GM13976 (cell line): ENCODE data around the gene EXTL1.
A peak's percentile ranks its signal among the peaks of the same experiment; 100 is the strongest.

Source experiments
- DNase-seq: peaks from one replicate; pipeline ENCODE4 v3.0.0; 2012; ENCODE audit warnings: low spot score
- CTCF ChIP-seq: IDR thresholded peaks from 2 replicates; pipeline ENCODE4 v1.5.1; 2012; ENCODE audit warnings: borderline replicate concordance, mild to moderate bottlenecking; ENCODE audit not compliant: insufficient read depth; ENCODE audit errors: extremely low read depth, missing control alignments, control extremely low read depth
- in situ Hi-C: fragments of 300-500 bp; cut with MboI; formaldehyde crosslinking; loops from one replicate; pipeline ENCODE4 v1.12.0; 2022; ENCODE audit warnings: low sequenced_read_pairs, mixed read lengths, inconsistent platforms; ENCODE audit not compliant: unreplicated experiment

The EXTL1 gene

GRCh38 chr1:25991937-25992688 lies 29.5 kb upstream of the EXTL1 start:
- no peak for TF ChIP-seq CTCF
- no peak for DNase-seq
- in situ Hi-C loops, result no loop called here

- DNase-seq, result no peak
- in situ Hi-C loops, result no loop called here
- no peak for TF ChIP-seq CTCF
Measured at GRCh38 chr1:25992689-25993171, 28.8 kb upstream of the EXTL1 start.

GRCh38 chr1:25993197-25993951 lies 28.2 kb upstream of the EXTL1 start:
- DNase-seq, result no peak
- in situ Hi-C loops, result no loop called here
- no peak for TF ChIP-seq CTCF

- no peak for TF ChIP-seq CTCF
- in situ Hi-C loops, result loop anchor here (5.0 kb wide), 1 partner anchor 97 kb away; no protein-coding TSS in a partner anchor
- DNase-seq, result no peak
Measured at GRCh38 chr1:25994402-25995150, 27.0 kb upstream of the EXTL1 start.

- in situ Hi-C loops, result loop anchor here (5.0 kb wide), 1 partner anchor 100 kb away; no protein-coding TSS in a partner anchor
- peak; percentile 64 for DNase-seq
- no peak for TF ChIP-seq CTCF
Measured at GRCh38 chr1:25996966-25997827, 24.4 kb upstream of the EXTL1 start.
